HG03469 (cell line): ENCODE measurements around the gene SDF4.

Experiments
- ATAC-seq: cut with Tn5 transposase; IDR thresholded peaks from one replicate; pipeline ENCODE4 v1.9.1; 2021; ENCODE audit warnings: mild to moderate bottlenecking, moderate library complexity, moderate number of reproducible peaks; ENCODE audit not compliant: unreplicated experiment

The SDF4 gene

GRCh38 chr1:1231400-1232207 lies at the start of gene SDF4:
Gene SDF4, minus strand, starts transcription at chr1:1232001. Its CDS starts 3,229 bp downstream, at chr1:1228772.
- peak; percentile 83 for ATAC-seq

GRCh38 chr1:1280782-1281481 lies 49.1 kb upstream of the SDF4 start:
- no peak for ATAC-seq

GRCh38 chr1:1279028-1279427 lies 47.2 kb upstream of the SDF4 start:
- no peak for ATAC-seq

- no peak for ATAC-seq
Measured at GRCh38 chr1:1278620-1279019, 46.8 kb upstream of the SDF4 start.

- ATAC-seq, result no peak
Measured at GRCh38 chr1:1275836-1276235, 44.0 kb upstream of the SDF4 start.

GRCh38 chr1:1274931-1275431 lies 43.2 kb upstream of the SDF4 start:
- no peak for ATAC-seq

- no peak for ATAC-seq
Measured at GRCh38 chr1:1274299-1274930, 42.6 kb upstream of the SDF4 start.

GRCh38 chr1:1273512-1274298 lies 41.9 kb upstream of the SDF4 start, which contains the start of gene UBE2J2:
Gene UBE2J2, minus strand, starts transcription at chr1:1273854. Its CDS starts 5,862 bp downstream, at chr1:1267992.
- ATAC-seq, result no peak

GRCh38 chr1:1273209-1273511 lies 41.4 kb upstream of the SDF4 start:
- no peak for ATAC-seq

- no peak for ATAC-seq
Measured at GRCh38 chr1:1272341-1273208, 40.8 kb upstream of the SDF4 start.

- ATAC-seq, result no peak
Measured at GRCh38 chr1:1270813-1271212, 39.0 kb upstream of the SDF4 start.

GRCh38 chr1:1268284-1268682 lies 36.5 kb upstream of the SDF4 start:
- ATAC-seq, result no peak

GRCh38 chr1:1267488-1268283 lies 35.9 kb upstream of the SDF4 start:
- no peak for ATAC-seq

- no peak for ATAC-seq
Measured at GRCh38 chr1:1264868-1265272, 33.1 kb upstream of the SDF4 start.

- ATAC-seq, result no peak
Measured at GRCh38 chr1:1264026-1264425, 32.2 kb upstream of the SDF4 start.

- ATAC-seq, result no peak
Measured at GRCh38 chr1:1262758-1263157, 31.0 kb upstream of the SDF4 start.

- no peak for ATAC-seq
Measured at GRCh38 chr1:1262071-1262470, 30.3 kb upstream of the SDF4 start.

GRCh38 chr1:1260843-1261560 lies 29.2 kb upstream of the SDF4 start:
- no peak for ATAC-seq
